AG20443 (cell line): ENCODE results near the gene SOX2.

ENCODE experiments used
- DNase-seq: peaks from one replicate; pipeline ENCODE4 v3.0.0; 2012; ENCODE audit warnings: low spot score, mixed read lengths

The SOX2 gene

GRCh38 chr3:181722766-181723425 lies 11.2 kb downstream of the SOX2 start:
- DNase-seq, result no peak

GRCh38 chr3:181723625-181724191 lies 12.0 kb downstream of the SOX2 start:
- no peak for DNase-seq

GRCh38 chr3:181724192-181724965 lies 12.7 kb downstream of the SOX2 start:
- DNase-seq, result no peak

- DNase-seq, result no peak
Observed at GRCh38 chr3:181725131-181725731, 13.5 kb downstream of the SOX2 start.

GRCh38 chr3:181725830-181726229 lies 14.1 kb downstream of the SOX2 start:
- DNase-seq, result no peak

GRCh38 chr3:181726351-181727330 lies 14.9 kb downstream of the SOX2 start:
- no peak for DNase-seq

- DNase-seq, result no peak
Observed at GRCh38 chr3:181727341-181728032, 15.8 kb downstream of the SOX2 start.

GRCh38 chr3:181728470-181729340 lies 17.0 kb downstream of the SOX2 start:
- DNase-seq, result no peak

- DNase-seq, result no peak
Observed at GRCh38 chr3:181729341-181729869, 17.7 kb downstream of the SOX2 start.

GRCh38 chr3:181730316-181730715 lies 18.6 kb downstream of the SOX2 start:
- DNase-seq, result no peak

- DNase-seq, result no peak
Observed at GRCh38 chr3:181730934-181731333, 19.2 kb downstream of the SOX2 start.

- no peak for DNase-seq
Observed at GRCh38 chr3:181735911-181736310, 24.2 kb downstream of the SOX2 start.

- no peak for DNase-seq
Observed at GRCh38 chr3:181738551-181738950, 26.8 kb downstream of the SOX2 start.

- DNase-seq, result no peak
Observed at GRCh38 chr3:181739628-181740027, 27.9 kb downstream of the SOX2 start.

GRCh38 chr3:181741417-181741816 lies 29.7 kb downstream of the SOX2 start:
- no peak for DNase-seq

GRCh38 chr3:181752202-181752671 lies 40.5 kb downstream of the SOX2 start:
- no peak for DNase-seq

GRCh38 chr3:181753391-181753790 lies 41.7 kb downstream of the SOX2 start:
- DNase-seq, result no peak

- DNase-seq, result no peak
Observed at GRCh38 chr3:181755959-181756358, 44.2 kb downstream of the SOX2 start.

- DNase-seq, result no peak
Observed at GRCh38 chr3:181756645-181757297, 45.0 kb downstream of the SOX2 start.
